Prostate gland (tissue), 2 donors: ENCODE measurements around the gene PDZD11. TPM values are rescaled to one million over a fixed set of nuclear protein-coding genes. Genes with fewer than 3 reads are reported as not detected.
"Not testable (repeated sequence)": the region's sequence is repeated elsewhere in the genome, so short reads cannot be mapped to it uniquely, and the experiment has no call there.

Experiments
- DNase-seq: peaks from one replicate; pipeline ENCODE4 v3.0.0-alpha.2; 2019; ENCODE audit warnings: low spot score
- H3K27ac ChIP-seq, 2 donors: fragments of 200-600 bp; sonication (generic); 2 replicates each; pipeline ENCODE4 v1.5.1; 2017 to 2019
- H3K27me3 ChIP-seq: fragments of 200-600 bp; sonication (generic); replicated peaks from 2 replicates; pipeline ENCODE4 v1.5.1; 2019; ENCODE audit not compliant: insufficient read depth
- H3K36me3 ChIP-seq, 2 donors: fragments of 200-600 bp; sonication (generic); 1 replicate in 1 of 2; 2 replicates in 1 of 2; pipeline versions ENCODE4 v1.5.1 to v1.8.1; 2017 to 2019
- H3K4me1 ChIP-seq: fragments of 200-600 bp; sonication (generic); replicated peaks from 2 replicates; pipeline ENCODE4 v1.5.1; 2019
- H3K4me3 ChIP-seq, 2 donors: fragments of 200-600 bp; sonication (generic); 2 replicates each; pipeline ENCODE4 v1.5.1; 2017 to 2019
- H3K9me3 ChIP-seq: fragments of 200-600 bp; sonication (generic); 2 replicates; pipeline ENCODE4 v1.5.1; 2017
- POLR2A ChIP-seq: fragments of 450-650 bp; IDR thresholded peaks from one replicate; pipeline ENCODE4 v1.6.1; 2016; ENCODE audit warnings: antibody characterized with exemption, mild to moderate bottlenecking
- POLR2AphosphoS5 ChIP-seq: sonication (generic); formaldehyde crosslinking; IDR thresholded peaks from one replicate; pipeline ENCODE4 v1.6.1; 2017; ENCODE audit warnings: antibody characterized with exemption
- WGBS: methylation state at CpG from one replicate; pipeline ENCODE4 v1.1.5; 2018; 5-methylcytosine and 5-hydroxymethylcytosine counted together
- intact Hi-C: fragments of 100-400 bp; cut with DNase I; formaldehyde crosslinking; loops from one replicate; pipeline ENCODE4 v1.14.2; 2022
- total RNA-seq, 2 donors: library from RNA; depleted of rRNA; stranded (reverse); fragments of >200 nt; gene quantifications; one replicate each; pipeline ENCODE4 v1.1.0, GENCODE V29; 2016
- TF ChIP-seq, protein P1 (sequence below), 4 experiments: fragments of 200-600 bp in 2 of 4; fragments of 450-650 bp in 2 of 4; sonication (generic) in 2 of 4; IDR thresholded peaks; 1 replicate in 3 of 4; 2 replicates in 1 of 4; pipeline ENCODE4 v1.5.1; 2016 to 2019; ENCODE audit warnings: antibody characterized with exemption in 4 of 4, mild to moderate bottlenecking in 2 of 4, moderate library complexity in 2 of 4

The PDZD11 gene
- total RNA-seq, 2 donors from 2014 or later: 24.2 to 34.2 TPM

DNA sequence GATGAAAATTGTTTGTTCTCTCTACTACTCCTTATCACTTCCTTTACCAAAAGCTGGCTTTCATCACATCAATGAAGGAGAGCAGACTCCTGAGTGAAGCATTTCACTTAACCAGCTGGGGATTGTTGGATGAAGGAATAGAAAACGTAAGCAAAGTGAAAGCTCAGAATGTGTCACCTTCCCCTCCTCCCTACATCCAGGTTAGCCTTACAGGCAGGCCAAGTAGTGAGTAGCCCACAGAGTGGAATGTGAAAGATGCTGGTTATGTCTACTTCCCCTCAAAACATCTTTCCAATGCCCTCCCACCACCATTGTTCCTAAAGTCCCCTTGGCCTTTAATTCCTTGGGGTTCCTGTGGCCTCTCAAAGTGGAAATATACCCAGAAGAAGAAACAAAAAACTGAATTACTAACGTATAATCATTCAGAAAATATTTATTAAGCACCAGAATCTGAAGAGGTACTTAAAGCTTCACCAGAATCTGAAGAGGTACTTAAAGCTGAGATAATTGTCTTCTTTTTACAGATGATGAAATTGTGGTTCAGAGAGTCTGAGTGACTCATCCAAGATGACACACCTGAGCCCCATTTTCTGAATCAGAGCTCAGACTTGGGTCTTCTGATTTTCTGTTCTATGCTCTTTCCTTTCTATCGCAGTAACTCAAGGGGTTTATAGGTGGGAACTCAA lies 36.2 kb downstream of the PDZD11 start:
- H3K4me3 ChIP-seq: no peak overlapping the region
- H3K27ac ChIP-seq: no peak overlapping the region
- no peak for DNase-seq
- no peaks in the 10 kb centered on the region for H3K9me3 ChIP-seq
- no peaks in the 10 kb centered on the region for H3K27me3 ChIP-seq
- WGBS: 86% methylated on average over 3 of the region's 3 CpGs
- TF ChIP-seq, protein P1, sequence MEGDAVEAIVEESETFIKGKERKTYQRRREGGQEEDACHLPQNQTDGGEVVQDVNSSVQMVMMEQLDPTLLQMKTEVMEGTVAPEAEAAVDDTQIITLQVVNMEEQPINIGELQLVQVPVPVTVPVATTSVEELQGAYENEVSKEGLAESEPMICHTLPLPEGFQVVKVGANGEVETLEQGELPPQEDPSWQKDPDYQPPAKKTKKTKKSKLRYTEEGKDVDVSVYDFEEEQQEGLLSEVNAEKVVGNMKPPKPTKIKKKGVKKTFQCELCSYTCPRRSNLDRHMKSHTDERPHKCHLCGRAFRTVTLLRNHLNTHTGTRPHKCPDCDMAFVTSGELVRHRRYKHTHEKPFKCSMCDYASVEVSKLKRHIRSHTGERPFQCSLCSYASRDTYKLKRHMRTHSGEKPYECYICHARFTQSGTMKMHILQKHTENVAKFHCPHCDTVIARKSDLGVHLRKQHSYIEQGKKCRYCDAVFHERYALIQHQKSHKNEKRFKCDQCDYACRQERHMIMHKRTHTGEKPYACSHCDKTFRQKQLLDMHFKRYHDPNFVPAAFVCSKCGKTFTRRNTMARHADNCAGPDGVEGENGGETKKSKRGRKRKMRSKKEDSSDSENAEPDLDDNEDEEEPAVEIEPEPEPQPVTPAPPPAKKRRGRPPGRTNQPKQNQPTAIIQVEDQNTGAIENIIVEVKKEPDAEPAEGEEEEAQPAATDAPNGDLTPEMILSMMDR (IDR thresholded peaks at IDR 0.05): no peak
- TF ChIP-seq POLR2A: no peak
- TF ChIP-seq POLR2AphosphoS5: no peak
- intact Hi-C loops: no loop called here
- no peaks in the 10 kb centered on the region for H3K4me1 ChIP-seq
- H3K36me3 ChIP-seq: no peaks in the 10 kb centered on the region

DNA sequence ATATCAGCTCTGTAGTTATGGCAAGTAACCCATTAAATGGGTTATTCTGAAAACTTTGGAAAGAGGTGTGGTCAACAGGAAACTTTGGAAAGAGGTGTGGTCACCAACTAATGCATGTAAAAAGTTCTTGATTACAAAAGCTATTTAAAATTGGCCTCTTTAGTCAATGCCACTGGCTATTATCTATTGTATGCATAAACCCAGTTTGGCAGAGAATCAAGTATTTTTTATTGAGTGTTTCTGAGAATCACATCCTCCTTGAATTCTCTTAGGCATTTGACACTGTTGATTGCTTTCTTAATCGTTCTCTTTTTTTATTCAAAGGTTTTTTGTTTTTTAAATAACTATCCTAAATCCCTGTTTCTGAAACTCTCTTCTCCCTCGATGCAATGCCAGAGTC lies 37.2 kb downstream of the PDZD11 start:
- H3K36me3 ChIP-seq: no peaks in the 10 kb centered on the region
- H3K4me3 ChIP-seq: no peak overlapping the region
- intact Hi-C loops: no loop called here
- TF ChIP-seq, protein P1 (IDR thresholded peaks at IDR 0.05): no peak
- TF ChIP-seq POLR2AphosphoS5: no peak
- TF ChIP-seq POLR2A: no peak
- H3K27me3 ChIP-seq: no peaks in the 10 kb centered on the region
- DNase-seq: no peak
- H3K4me1 ChIP-seq: no peaks in the 10 kb centered on the region
- no peaks in the 10 kb centered on the region for H3K9me3 ChIP-seq
- WGBS: 57% methylated on average over 2 of the region's 2 CpGs
- H3K27ac ChIP-seq: no peak overlapping the region

DNA sequence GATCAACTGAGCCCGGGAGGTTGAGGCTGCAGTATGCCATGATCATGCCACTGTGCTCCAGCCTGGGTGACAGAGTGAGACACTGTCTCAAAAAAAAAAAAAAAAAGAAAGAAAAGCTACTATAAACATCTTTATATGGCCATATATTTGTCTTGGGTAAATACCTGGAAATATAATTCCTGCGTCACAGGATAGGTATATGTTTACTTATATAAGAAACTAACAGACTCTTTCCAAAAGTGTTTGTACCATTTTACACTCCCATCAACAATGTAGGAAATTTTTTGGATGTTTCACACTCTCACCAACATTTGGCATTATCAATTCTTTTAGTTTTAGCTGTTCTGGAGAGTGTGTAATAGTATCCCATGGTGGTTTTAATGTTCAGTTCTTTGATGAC lies 42.5 kb downstream of the PDZD11 start:
- intact Hi-C loops: no loop called here
- DNase-seq: no peak
- Histone ChIP-seq H3K36me3 (no peaks in the 10 kb centered on the region), H3K4me3 (no peak overlapping the region), H3K4me1 (no peaks in the 10 kb centered on the region), H3K27ac (no peak overlapping the region), H3K9me3 (no peaks in the 10 kb centered on the region), H3K27me3 (no peaks in the 10 kb centered on the region)
- TF ChIP-seq, protein P1 (IDR thresholded peaks at IDR 0.05): no peak
- peak; percentile 28 for TF ChIP-seq POLR2AphosphoS5
- WGBS: 85% methylated on average over 2 of the region's 2 CpGs

DNA sequence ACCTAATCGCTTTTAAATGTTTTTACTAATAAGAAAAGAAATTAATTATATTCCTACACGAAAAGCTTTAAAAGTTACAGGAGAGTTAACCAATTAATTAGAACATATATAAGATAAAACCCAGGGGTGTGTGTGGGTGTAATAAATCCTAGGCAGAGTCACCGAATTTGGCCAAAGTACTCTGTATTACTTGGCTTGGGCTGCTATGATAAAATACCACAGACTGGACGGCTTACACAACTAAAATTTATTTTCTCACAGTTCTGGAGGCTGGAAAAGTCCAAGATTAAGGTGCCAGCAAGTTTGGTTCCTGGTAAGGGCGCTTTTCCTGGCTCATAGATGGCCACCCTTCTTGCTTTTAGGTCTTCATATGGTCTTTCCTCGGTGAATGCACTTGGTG lies 44.8 kb downstream of the PDZD11 start:
- no peak overlapping the region for H3K4me3 ChIP-seq
- DNase-seq: no peak
- H3K27ac ChIP-seq: no peak overlapping the region
- no peaks in the 10 kb centered on the region for H3K27me3 ChIP-seq
- H3K9me3 ChIP-seq: no peaks in the 10 kb centered on the region
- H3K4me1 ChIP-seq: no peaks in the 10 kb centered on the region
- intact Hi-C loops: no loop called here
- WGBS: 76% methylated on average over 6 of the region's 6 CpGs
- TF ChIP-seq POLR2AphosphoS5 (no peak), POLR2A (no peak)
- TF ChIP-seq, protein P1 (IDR thresholded peaks at IDR 0.05): no peak
- H3K36me3 ChIP-seq: no peaks in the 10 kb centered on the region

DNA sequence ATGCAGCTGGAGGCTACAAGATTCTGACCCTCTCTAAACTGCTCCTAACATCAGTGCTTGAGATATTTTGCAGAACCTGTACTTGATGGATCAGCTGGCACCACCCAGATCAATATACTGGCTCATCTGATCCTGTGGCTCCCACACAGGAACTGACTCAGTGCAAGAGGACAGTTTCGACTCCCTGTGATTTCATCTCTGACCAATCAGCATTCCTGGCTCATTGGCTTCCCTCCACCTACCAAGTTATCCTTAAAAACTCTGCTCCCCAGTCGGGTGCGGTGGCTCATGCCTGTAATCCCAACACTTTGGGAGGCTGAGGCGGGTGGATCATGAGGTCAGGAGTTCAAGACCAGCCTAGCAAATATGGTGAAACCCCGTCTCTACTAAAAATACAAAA lies 46.1 kb downstream of the PDZD11 start:
- 88% methylated on average over 4 of the region's 5 CpGs for WGBS
- H3K9me3 ChIP-seq, H3K4me1 ChIP-seq, intact Hi-C loops, H3K4me3 ChIP-seq, H3K27me3 ChIP-seq, DNase-seq, H3K36me3 ChIP-seq, H3K27ac ChIP-seq: not testable (repeated sequence)
